ES-I3 (cell line): Measurements from ENCODE around the gene MAB21L1.

Source experiments
- H3K36me3 ChIP-seq: 2 replicates; pipeline ENCODE4 v1.6.1; 2013; ENCODE audit warnings: mild to moderate bottlenecking, low read length, control low read depth, moderate library complexity; ENCODE audit not compliant: insufficient read depth
- H3K4me1 ChIP-seq: 2 replicates; pipeline ENCODE4 v1.6.1; 2013; ENCODE audit warnings: mild to moderate bottlenecking, control low read depth, low read length; ENCODE audit not compliant: insufficient read depth
- H3K9ac ChIP-seq: 2 replicates; pipeline ENCODE4 v1.6.1; 2013; ENCODE audit warnings: low read depth, mild to moderate bottlenecking, low read length, moderate library complexity
- H3K9me3 ChIP-seq: 2 replicates; pipeline ENCODE4 v1.6.1; 2013; ENCODE audit warnings: mild to moderate bottlenecking, low read length, moderate library complexity; ENCODE audit not compliant: control insufficient read depth, insufficient read depth

The MAB21L1 gene

GRCh38 chr13:35473802-35474201 is 2.7 kb downstream of the MAB21L1 start:
- 0 out of 2 replicates have a peak, but pooled peaks cover 13% of the 10 kb centered on the region for H3K4me1 ChIP-seq
- no peaks in the 10 kb centered on the region for H3K36me3 ChIP-seq
- H3K9me3 ChIP-seq = no peaks in the 10 kb centered on the region
- H3K9ac ChIP-seq = no peak overlapping the region

DNA sequence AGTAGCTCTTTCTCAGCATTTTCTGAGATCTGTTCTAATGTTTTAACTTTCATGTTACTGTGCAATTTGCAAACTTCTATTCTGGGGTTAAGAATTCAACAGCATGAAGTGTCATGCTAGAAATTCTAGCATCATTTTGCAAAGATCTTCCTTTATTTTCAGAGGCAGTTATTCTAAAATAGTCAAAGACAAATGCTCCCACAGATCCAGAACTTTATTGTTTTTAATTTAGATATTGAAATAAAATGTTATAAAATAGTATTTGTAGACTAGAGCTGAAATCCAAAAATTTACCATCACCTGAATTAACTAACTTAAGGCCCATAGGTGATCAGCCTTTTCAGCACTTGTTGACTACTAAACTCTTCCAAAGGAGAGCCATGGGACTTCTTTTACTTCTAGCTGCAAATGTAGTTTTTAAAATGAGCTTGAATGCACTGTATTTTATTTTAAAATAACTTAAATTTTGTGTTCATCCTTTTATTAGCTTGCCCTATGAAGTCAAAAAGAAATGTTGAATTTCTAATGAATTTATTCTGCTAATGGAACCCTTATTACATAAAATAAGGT is 3.2 kb downstream of the MAB21L1 start:
- no peak overlapping the region for H3K9ac ChIP-seq
- 0 out of 2 replicates have a peak, but pooled peaks cover 13% of the 10 kb centered on the region for H3K4me1 ChIP-seq
- no peaks in the 10 kb centered on the region for H3K9me3 ChIP-seq
- no peaks in the 10 kb centered on the region for H3K36me3 ChIP-seq

DNA sequence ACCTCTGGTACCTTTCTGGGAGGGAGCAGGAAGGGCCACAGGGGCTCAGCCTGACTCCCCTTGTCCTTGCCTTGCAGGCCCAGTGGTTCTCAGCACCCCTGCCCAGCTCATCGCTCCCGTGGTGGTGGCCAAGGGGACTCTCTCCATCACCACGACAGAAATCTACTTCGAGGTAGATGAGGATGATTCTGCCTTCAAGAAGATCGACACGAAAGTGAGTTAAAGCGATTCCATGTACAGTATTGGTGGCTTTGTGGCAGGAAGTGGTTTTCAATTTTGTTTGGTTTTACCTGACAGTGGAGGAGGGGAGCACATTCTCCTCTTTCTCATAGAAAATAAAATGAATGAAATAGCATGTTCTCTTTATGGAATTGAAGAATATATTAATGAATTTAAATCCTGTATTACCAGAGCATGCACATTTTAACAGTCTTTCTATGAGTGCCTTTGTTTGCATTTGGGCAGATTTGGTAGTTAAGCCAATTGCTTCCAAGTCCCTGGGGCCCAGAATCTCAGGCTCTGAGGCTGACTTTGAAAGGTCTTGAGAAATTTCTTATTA is 4.1 kb downstream of the MAB21L1 start:
- H3K9ac ChIP-seq = no peak overlapping the region
- H3K36me3 ChIP-seq = no peaks in the 10 kb centered on the region
- 0 out of 2 replicates have a peak, but pooled peaks cover 13% of the 10 kb centered on the region for H3K4me1 ChIP-seq

GRCh38 chr13:35471706-35472322 is 4.7 kb downstream of the MAB21L1 start:
- peak overlapping the region; percentile 85; the same call in 1 of the 2 replicates for H3K9ac ChIP-seq
- no peaks in the 10 kb centered on the region for H3K36me3 ChIP-seq
- 0 out of 2 replicates have a peak, but pooled peaks cover 13% of the 10 kb centered on the region for H3K4me1 ChIP-seq
- H3K9me3 ChIP-seq = no peaks in the 10 kb centered on the region

More for the DNA sequence above, 4.1 kb downstream of the MAB21L1 start:
- H3K9me3 ChIP-seq = no peaks in the 10 kb centered on the region

DNA sequence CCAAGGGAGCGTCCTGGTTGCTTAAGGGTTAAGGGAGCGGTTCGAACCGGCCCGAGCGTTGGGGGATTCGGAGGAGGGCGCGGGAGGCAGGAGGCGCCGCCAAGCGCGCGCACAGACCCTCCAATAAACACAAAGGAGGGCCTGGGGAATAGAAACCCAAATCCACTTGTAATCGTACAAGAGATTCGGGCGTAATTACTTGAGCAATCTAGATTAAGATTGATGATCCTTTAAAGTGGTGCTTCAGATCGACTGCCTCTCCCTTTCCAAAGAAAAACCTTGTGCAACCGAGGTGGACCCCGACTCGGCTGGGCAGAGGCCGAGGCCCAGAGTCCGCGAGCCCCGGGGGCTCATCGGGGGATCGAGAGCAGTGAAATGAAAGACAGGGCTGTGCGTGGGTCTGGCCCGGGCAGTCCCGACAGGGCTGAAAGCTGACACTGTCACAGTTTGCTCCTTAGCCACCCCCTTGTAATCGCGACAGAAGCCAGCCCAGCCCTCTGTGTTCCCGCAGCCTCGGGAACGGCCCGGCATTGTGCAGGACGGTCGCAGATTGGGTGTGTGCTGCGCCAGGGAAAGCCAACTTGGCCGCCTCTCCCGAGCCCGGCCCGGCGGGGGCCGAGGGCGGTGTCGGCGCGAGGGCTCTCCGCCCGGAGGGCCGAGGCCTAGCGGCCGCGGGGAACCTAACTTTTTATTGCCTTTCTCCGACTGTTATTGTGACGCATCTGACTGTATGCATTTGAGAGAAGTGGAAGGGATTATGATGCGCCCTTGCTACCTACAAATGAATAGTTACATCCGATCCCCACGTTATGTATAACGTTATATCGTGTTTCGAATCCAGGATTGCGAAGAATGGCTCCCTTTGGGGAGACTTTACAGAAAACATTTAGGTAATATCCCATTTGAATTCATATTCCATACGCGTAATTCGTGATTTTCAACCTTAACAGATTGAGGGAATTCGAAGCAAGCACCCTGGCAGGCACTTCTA is 5.5 kb downstream of the MAB21L1 start:
- Histone ChIP-seq H3K4me1 (0 out of 2 replicates have a peak, but pooled peaks cover 13% of the 10 kb centered on the region), H3K9me3 (no peaks in the 10 kb centered on the region), H3K36me3 (no peaks in the 10 kb centered on the region), H3K9ac (peak overlapping the region; percentile 85)

GRCh38 chr13:35469806-35470525 is 6.5 kb downstream of the MAB21L1 start:
- Histone ChIP-seq H3K9ac (peak overlapping the region; percentile 85; the same call in 1 of the 2 replicates), H3K4me1 (0 out of 2 replicates have a peak, but pooled peaks cover 12% of the 10 kb centered on the region), H3K36me3 (no peaks in the 10 kb centered on the region), H3K9me3 (no peaks in the 10 kb centered on the region)

- Histone ChIP-seq H3K9me3 (no peaks in the 10 kb centered on the region), H3K4me1 (0 out of 2 replicates have a peak, but pooled peaks cover 6% of the 10 kb centered on the region), H3K36me3 (no peaks in the 10 kb centered on the region), H3K9ac (no peak overlapping the region)
Observed at GRCh38 chr13:35468195-35468594, 8.3 kb downstream of the MAB21L1 start.

DNA sequence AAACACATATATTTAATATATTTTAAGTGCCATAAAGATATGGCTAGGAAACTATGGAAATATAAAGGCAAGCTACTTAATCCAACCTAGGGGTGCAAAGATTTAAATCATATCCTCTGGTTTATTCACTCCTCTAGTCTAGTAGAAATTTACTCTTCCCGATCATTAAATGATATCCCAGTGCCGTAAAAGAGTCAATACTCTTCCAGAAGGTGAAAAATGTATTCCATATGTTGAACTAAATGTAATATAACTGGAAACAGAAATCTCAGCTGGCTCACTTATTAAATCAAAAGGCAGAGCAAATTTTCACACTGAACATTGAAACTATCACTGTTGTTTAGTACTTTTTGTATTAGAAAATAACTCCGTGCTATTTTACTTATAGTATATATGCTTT is 11.1 kb downstream of the MAB21L1 start:
- H3K9ac ChIP-seq = no peak overlapping the region
- H3K4me1 ChIP-seq = 0 out of 2 replicates have a peak, but pooled peaks cover 6% of the 10 kb centered on the region
- H3K36me3 ChIP-seq = no peaks in the 10 kb centered on the region
- H3K9me3 ChIP-seq = no peaks in the 10 kb centered on the region

- Histone ChIP-seq H3K9ac (no peak overlapping the region), H3K9me3 (no peaks in the 10 kb centered on the region), H3K36me3 (no peaks in the 10 kb centered on the region), H3K4me1 (no peaks in the 10 kb centered on the region)
Observed at GRCh38 chr13:35460061-35460460, 16.4 kb downstream of the MAB21L1 start.

DNA sequence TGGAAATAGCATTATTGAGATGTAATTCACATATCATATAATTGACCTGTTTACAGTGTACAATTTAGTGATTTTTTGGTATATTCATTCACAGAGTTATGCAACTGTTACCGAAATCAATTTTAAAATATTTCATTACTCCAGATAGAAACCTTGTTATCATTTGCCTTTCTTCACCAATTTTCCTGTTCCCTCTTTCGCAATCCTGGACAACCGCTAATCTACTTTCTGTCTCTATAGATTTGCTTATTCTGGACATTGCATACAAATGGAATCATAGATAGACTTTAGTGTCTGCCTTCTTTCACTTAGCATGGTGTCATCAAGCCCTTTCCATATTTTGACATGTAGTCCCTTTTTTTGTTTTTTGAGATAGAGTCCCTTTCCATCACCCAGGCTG is 19.2 kb downstream of the MAB21L1 start:
- H3K9ac ChIP-seq = no peak overlapping the region
- no peaks in the 10 kb centered on the region for H3K9me3 ChIP-seq
- H3K4me1 ChIP-seq = no peaks in the 10 kb centered on the region
- no peaks in the 10 kb centered on the region for H3K36me3 ChIP-seq

DNA sequence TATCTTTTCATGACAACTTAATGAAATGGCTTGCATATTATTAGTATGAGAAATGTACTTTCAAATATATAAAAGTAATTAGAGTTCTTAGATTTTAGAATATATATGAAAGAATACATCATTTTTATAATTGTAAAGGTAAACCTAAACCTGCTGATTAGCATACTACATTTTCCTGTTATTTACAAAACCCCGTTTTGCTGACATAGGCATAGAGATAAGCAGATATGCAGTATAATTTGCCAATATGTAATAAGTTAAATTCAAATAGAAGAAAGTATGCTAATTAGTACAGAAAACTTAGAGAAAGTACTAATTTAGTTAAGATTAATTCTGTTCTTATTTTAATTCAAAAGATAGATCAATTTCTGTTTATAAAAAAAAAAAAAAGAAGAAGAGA is 21.5 kb downstream of the MAB21L1 start:
- H3K9me3 ChIP-seq = no peaks in the 10 kb centered on the region
- no peak overlapping the region for H3K9ac ChIP-seq
- H3K4me1 ChIP-seq = no peaks in the 10 kb centered on the region
- no peaks in the 10 kb centered on the region for H3K36me3 ChIP-seq

- no peaks in the 10 kb centered on the region for H3K9me3 ChIP-seq
- H3K9ac ChIP-seq = no peak overlapping the region
- no peaks in the 10 kb centered on the region for H3K36me3 ChIP-seq
- H3K4me1 ChIP-seq = no peaks in the 10 kb centered on the region
Observed at GRCh38 chr13:35449821-35450220, 26.7 kb downstream of the MAB21L1 start.

DNA sequence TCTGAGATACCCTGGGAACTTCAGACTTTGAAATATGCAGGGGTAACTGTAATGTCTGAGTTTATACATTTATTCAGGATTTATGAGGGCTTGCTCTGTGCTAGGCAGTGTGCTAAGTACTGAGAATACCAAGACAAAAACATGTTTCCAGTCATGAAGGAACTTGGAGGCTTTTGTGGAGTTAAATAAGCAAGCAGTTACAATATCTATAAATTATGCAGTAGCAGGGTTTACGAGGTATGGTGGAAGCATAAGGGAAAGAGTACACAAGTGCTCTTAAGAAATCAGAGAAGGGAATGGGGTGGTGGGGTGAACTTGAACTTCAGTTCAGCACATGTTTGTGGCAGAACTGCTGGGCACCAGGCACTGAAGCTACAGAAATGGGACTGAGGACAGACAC is 28.0 kb downstream of the MAB21L1 start:
- Histone ChIP-seq H3K9ac (no peak overlapping the region), H3K4me1 (no peaks in the 10 kb centered on the region), H3K9me3 (no peaks in the 10 kb centered on the region), H3K36me3 (no peaks in the 10 kb centered on the region)
